SHP77 (cell line): Measurements from ENCODE around the gene EMSY.

Experiments used
- DNase-seq, 2 experiments: peaks; one replicate each; lab custom pipeline; 2025; lab: John Stamatoyannopoulos, UW

Gene EMSY

GRCh38 chr11:76456571-76456970 lies 11.8 kb downstream of the EMSY start:
- DNase-seq = no peak

- no peak for DNase-seq
These were observed 14.5 kb downstream of the EMSY start for GRCh38 chr11:76459299-76459698.

GRCh38 chr11:76459846-76460245 lies 15.0 kb downstream of the EMSY start:
- no peak for DNase-seq

GRCh38 chr11:76462317-76462716 lies 17.5 kb downstream of the EMSY start:
- no peak for DNase-seq

GRCh38 chr11:76465701-76466100 lies 20.9 kb downstream of the EMSY start:
- no peak for DNase-seq

- no peak for DNase-seq
These were observed 21.8 kb downstream of the EMSY start for GRCh38 chr11:76466666-76467065.

- DNase-seq = no peak
These were observed 24.3 kb downstream of the EMSY start for GRCh38 chr11:76469141-76469540.

- no peak for DNase-seq
These were observed 26.6 kb downstream of the EMSY start for GRCh38 chr11:76471382-76471781.

GRCh38 chr11:76480241-76480640 lies 35.4 kb downstream of the EMSY start:
- DNase-seq = no peak

GRCh38 chr11:76491644-76492043 lies 46.8 kb downstream of the EMSY start:
- DNase-seq = no peak

GRCh38 chr11:76493040-76493439 lies 48.2 kb downstream of the EMSY start:
- no peak for DNase-seq

GRCh38 chr11:76493626-76494539 lies 49.1 kb downstream of the EMSY start:
- no peak for DNase-seq

GRCh38 chr11:76495019-76495418 lies 50.2 kb downstream of the EMSY start:
- no peak for DNase-seq

- no peak for DNase-seq
These were observed 51.4 kb downstream of the EMSY start for GRCh38 chr11:76496174-76496573.

- DNase-seq = no peak
These were observed 56.8 kb downstream of the EMSY start for GRCh38 chr11:76501526-76502202.

GRCh38 chr11:76506833-76507232 lies 62.0 kb downstream of the EMSY start:
- DNase-seq = no peak

- DNase-seq = no peak
These were observed 65.5 kb downstream of the EMSY start for GRCh38 chr11:76510060-76511047.

GRCh38 chr11:76512851-76513653 lies 68.2 kb downstream of the EMSY start:
- no peak for DNase-seq

- no peak for DNase-seq
These were observed 68.8 kb downstream of the EMSY start for GRCh38 chr11:76513654-76514034.

- no peak for DNase-seq
These were observed 70.7 kb downstream of the EMSY start for GRCh38 chr11:76515494-76515893.

GRCh38 chr11:76523147-76523546 lies 78.3 kb downstream of the EMSY start:
- peak; percentile 82 to 87 for DNase-seq
